GM18907 (cell line): Measurements from ENCODE around the gene OSR1.
"Not testable (repeated sequence)": the region's sequence is repeated elsewhere in the genome, so short reads cannot be mapped to it uniquely, and the experiment has no call there.

Experiments used
- ATAC-seq: cut with Tn5 transposase; IDR thresholded peaks from one replicate; pipeline ENCODE4 v1.9.1; 2021; ENCODE audit warnings: mild to moderate bottlenecking, moderate library complexity; ENCODE audit not compliant: unreplicated experiment

Gene OSR1

GRCh38 chr2:19336781-19337180, 21.6 kb downstream of the OSR1 start:
- no peak for ATAC-seq

- ATAC-seq, result no peak
Observed at GRCh38 chr2:19332503-19332902, 25.9 kb downstream of the OSR1 start.

- ATAC-seq, result no peak
Observed at GRCh38 chr2:19331450-19331849, 27.0 kb downstream of the OSR1 start.

- no peak for ATAC-seq
Observed at GRCh38 chr2:19330436-19330835, 28.0 kb downstream of the OSR1 start.

- ATAC-seq, result no peak
Observed at GRCh38 chr2:19329445-19329844, 29.0 kb downstream of the OSR1 start.

GRCh38 chr2:19327496-19327895, 30.9 kb downstream of the OSR1 start:
- ATAC-seq, result no peak

GRCh38 chr2:19321946-19322345, 36.5 kb downstream of the OSR1 start:
- no peak for ATAC-seq

- no peak for ATAC-seq
Observed at GRCh38 chr2:19320813-19321212, 37.6 kb downstream of the OSR1 start.

GRCh38 chr2:19319698-19320097, 38.7 kb downstream of the OSR1 start:
- ATAC-seq, result no peak

GRCh38 chr2:19319064-19319463, 39.4 kb downstream of the OSR1 start:
- no peak for ATAC-seq

- no peak for ATAC-seq
Observed at GRCh38 chr2:19313553-19313952, 44.9 kb downstream of the OSR1 start.

GRCh38 chr2:19312949-19313348, 45.5 kb downstream of the OSR1 start:
- ATAC-seq, result peak; percentile 86

- ATAC-seq, result not testable (repeated sequence)
Observed at GRCh38 chr2:19306065-19306464, 52.4 kb downstream of the OSR1 start.

GRCh38 chr2:19305400-19306055, 52.9 kb downstream of the OSR1 start:
- not testable (repeated sequence) for ATAC-seq

GRCh38 chr2:19301706-19302105, 56.7 kb downstream of the OSR1 start:
- ATAC-seq, result no peak
